ENCODE measurements around the gene PPP2R5B.

DNA sequence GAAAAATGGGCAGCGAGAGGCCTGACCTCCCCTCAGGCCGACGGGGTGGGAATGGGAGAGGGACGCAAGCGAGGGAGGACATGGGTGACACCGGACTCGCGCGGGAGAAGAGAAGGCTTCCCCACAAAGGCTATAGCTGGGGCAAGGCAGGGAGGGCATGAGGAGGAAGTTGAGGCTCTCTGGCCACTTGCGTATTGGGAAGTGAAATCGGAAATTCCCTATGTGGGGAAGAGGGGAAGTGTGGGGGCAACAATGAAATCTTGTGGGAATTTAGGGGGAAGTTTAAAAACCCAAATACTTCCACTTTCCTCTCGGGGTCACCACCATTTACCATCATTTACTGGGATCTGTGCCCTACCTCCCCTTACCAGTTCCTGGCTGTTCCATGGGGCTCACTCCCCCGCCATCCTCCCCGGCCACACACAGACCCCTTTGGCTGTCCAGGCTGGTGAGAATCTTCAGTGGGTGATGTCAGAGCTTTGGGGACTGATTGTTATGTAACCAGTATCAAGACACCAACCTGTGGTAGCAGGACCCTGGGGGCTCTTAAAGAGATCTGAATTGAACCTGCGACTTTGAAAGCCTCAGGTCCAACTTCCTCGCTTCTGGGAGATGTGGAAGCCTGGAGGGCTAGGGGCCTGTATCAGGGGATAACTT lies 45.1 kb upstream of the PPP2R5B start:
- TF ChIP-seq CTCF (conservative IDR thresholded peaks at IDR 0.05; ENCODE audit: low read length) (no peak), EZH2phosphoT487 (IDR thresholded peaks at IDR 0.05; ENCODE audit: borderline replicate concordance, low read depth, low read length) (no peak)

Data from OCI-LY7 (cell line).